Liver (tissue), 9 donors: ENCODE data around the gene AFTPH. TPM values are rescaled to one million over a fixed set of nuclear protein-coding genes. Genes with fewer than 3 reads are reported as not detected.

Experiments used
- DNase-seq: peaks from one replicate; pipeline ENCODE4 v3.0.0-alpha.2; 2017; ENCODE audit warnings: low spot score
- H3K27ac ChIP-seq, 2 donors: one replicate each; pipeline ENCODE4 v1.7.0; 2013; ENCODE audit warnings: inconsistent platforms in 2 of 2, low read length in 2 of 2, control low read depth in 1 of 2, low read depth in 1 of 2, mild to moderate bottlenecking in 1 of 2
- H3K27me3 ChIP-seq, 4 donors: one replicate each; pipeline versions ENCODE4 v1.6.1 to v1.7.0; 2013; ENCODE audit warnings: low read length in 3 of 4, inconsistent platforms in 1 of 4, mild to moderate bottlenecking in 1 of 4, moderate library complexity in 1 of 4; ENCODE audit not compliant: control insufficient read depth in 4 of 4, insufficient read depth in 4 of 4
- H3K36me3 ChIP-seq, 4 donors: one replicate each; pipeline versions ENCODE4 v1.6.1 to v1.7.0; 2013; ENCODE audit warnings: low read length in 3 of 4, mild to moderate bottlenecking in 3 of 4, low read depth in 1 of 4, moderate library complexity in 1 of 4; ENCODE audit not compliant: control insufficient read depth in 4 of 4, insufficient read depth in 3 of 4
- H3K4me1 ChIP-seq, 4 donors: one replicate each; pipeline versions ENCODE4 v1.6.1 to v1.7.0; 2013; ENCODE audit warnings: low read length in 3 of 4, mild to moderate bottlenecking in 3 of 4, moderate library complexity in 1 of 4; ENCODE audit not compliant: control insufficient read depth in 4 of 4, insufficient read depth in 4 of 4
- H3K4me3 ChIP-seq, 3 donors: one replicate each; pipeline versions ENCODE4 v1.6.1 to v1.7.0; 2013; ENCODE audit warnings: low read length in 3 of 3, control low read depth in 1 of 3, low read depth in 1 of 3, mild to moderate bottlenecking in 1 of 3
- H3K9ac ChIP-seq, 2 donors: one replicate each; pipeline ENCODE4 v1.7.0; 2013; ENCODE audit warnings: low read length in 2 of 2, mild to moderate bottlenecking in 2 of 2, moderate library complexity in 2 of 2, control low read depth in 1 of 2, low read depth in 1 of 2
- H3K9me3 ChIP-seq, 4 donors: one replicate each; pipeline versions ENCODE4 v1.6.1 to v1.7.0; 2013; ENCODE audit warnings: low read length in 3 of 4; ENCODE audit not compliant: control insufficient read depth in 4 of 4
- EGR1 ChIP-seq, 2 donors: IDR thresholded peaks; 2 replicates each; pipeline ENCODE4 v1.6.1; 2016 to 2018; ENCODE audit warnings: antibody characterized with exemption in 2 of 2, low read depth in 2 of 2
- FOXA1 ChIP-seq: IDR thresholded peaks from 2 replicates; pipeline ENCODE4 v1.6.1; 2016; ENCODE audit warnings: antibody characterized with exemption
- FOXA2 ChIP-seq: IDR thresholded peaks from 2 replicates; pipeline ENCODE4 v1.6.1; 2016; ENCODE audit warnings: antibody characterized with exemption
- GABPA ChIP-seq, 2 donors: IDR thresholded peaks in 1 of 2; conservative IDR thresholded peaks in 1 of 2; 2 replicates each; pipeline ENCODE4 v1.6.1; 2016; ENCODE audit warnings: antibody characterized with exemption in 2 of 2, mild to moderate bottlenecking in 1 of 2, moderate library complexity in 1 of 2
- HNF4A ChIP-seq, 2 donors: conservative IDR thresholded peaks; 2 replicates each; pipeline ENCODE4 v1.6.1; 2016; ENCODE audit warnings: antibody characterized with exemption in 2 of 2, mild to moderate bottlenecking in 2 of 2
- HNF4G ChIP-seq: IDR thresholded peaks from 2 replicates; pipeline ENCODE4 v1.6.1; 2016; ENCODE audit warnings: antibody characterized with exemption
- JUND ChIP-seq, 2 donors: IDR thresholded peaks; 2 replicates each; pipeline ENCODE4 v1.6.1; 2016; ENCODE audit warnings: antibody characterized with exemption in 2 of 2
- NR2F2 ChIP-seq: IDR thresholded peaks from 2 replicates; pipeline ENCODE4 v1.6.1; 2016; ENCODE audit warnings: antibody characterized with exemption
- RAD21 ChIP-seq, 2 donors: IDR thresholded peaks; 2 replicates each; pipeline ENCODE4 v1.6.1; 2016; ENCODE audit warnings: antibody characterized with exemption in 2 of 2, mild to moderate bottlenecking in 2 of 2
- RXRA ChIP-seq, 2 donors: IDR thresholded peaks; 2 replicates each; pipeline ENCODE4 v1.6.1; 2017 to 2018; ENCODE audit warnings: antibody characterized with exemption in 2 of 2, mild to moderate bottlenecking in 1 of 2
- SP1 ChIP-seq: IDR thresholded peaks from 2 replicates; pipeline ENCODE4 v1.6.1; 2018; ENCODE audit warnings: antibody characterized with exemption, mild to moderate bottlenecking
- TAF1 ChIP-seq: conservative IDR thresholded peaks from 2 replicates; pipeline ENCODE4 v1.6.1; 2016; ENCODE audit warnings: antibody characterized with exemption, mild to moderate bottlenecking
- YY1 ChIP-seq: IDR thresholded peaks from 2 replicates; pipeline ENCODE4 v1.6.1; 2016; ENCODE audit warnings: antibody characterized with exemption, mild to moderate bottlenecking
- WGBS: extraction: QIAGEN DNeasy Blood & Tissue Kit; methylation state at CpG from one replicate; pipeline ENCODE4 v1.1.7; 2013; 5-methylcytosine and 5-hydroxymethylcytosine counted together
- polyA plus RNA-seq, 2 donors: library from polyadenylated mRNA; stranded (reverse) in 1 of 2; unstranded in 1 of 2; fragments of 200-250 nt in 1 of 2; fragments of >200 nt in 1 of 2; fragmentation: Nextera tagmentation in 1 of 2; extraction: Ambion mirVana in 1 of 2; gene quantifications; one replicate each; pipeline versions ENCODE4 v1.2.1 to v1.2.3, GENCODE V29; 2013 to 2015
- total RNA-seq, 2 donors: library from RNA; depleted of rRNA; stranded (reverse); fragments of >200 nt; gene quantifications; one replicate each; pipeline ENCODE4 v1.2.3, GENCODE V29; 2014
- TF ChIP-seq, protein P1 (sequence below): fragments of 150-350 bp; IDR thresholded peaks from 2 replicates; pipeline ENCODE4 v1.5.1; 2017; ENCODE audit warnings: improper control_type of control experiment, low read depth, low read length; ENCODE audit not compliant: missing input control
- TF ChIP-seq, protein P2 (sequence below): IDR thresholded peaks from 2 replicates; pipeline ENCODE4 v1.6.1; 2016; ENCODE audit warnings: antibody characterized with exemption
- TF ChIP-seq, protein P3 (sequence below): IDR thresholded peaks from 2 replicates; pipeline ENCODE4 v1.6.1; 2016; ENCODE audit warnings: antibody characterized with exemption
- TF ChIP-seq, protein P4 (sequence below): IDR thresholded peaks from 2 replicates; pipeline ENCODE4 v1.6.1; 2016; ENCODE audit warnings: antibody characterized with exemption, mild to moderate bottlenecking
- TF ChIP-seq, protein P5 (sequence below): IDR thresholded peaks from 2 replicates; pipeline ENCODE4 v1.6.1; 2016; ENCODE audit warnings: antibody characterized with exemption
- donor health status: healthy.
- donor health status: healthy.
- donor health status: healthy.
- donor health status: healthy.
- donor health status: healthy.

AFTPH gene
- total and polyA plus RNA-seq, 4 donors: 10.5 to 27.9 (median 20.6) TPM

DNA sequence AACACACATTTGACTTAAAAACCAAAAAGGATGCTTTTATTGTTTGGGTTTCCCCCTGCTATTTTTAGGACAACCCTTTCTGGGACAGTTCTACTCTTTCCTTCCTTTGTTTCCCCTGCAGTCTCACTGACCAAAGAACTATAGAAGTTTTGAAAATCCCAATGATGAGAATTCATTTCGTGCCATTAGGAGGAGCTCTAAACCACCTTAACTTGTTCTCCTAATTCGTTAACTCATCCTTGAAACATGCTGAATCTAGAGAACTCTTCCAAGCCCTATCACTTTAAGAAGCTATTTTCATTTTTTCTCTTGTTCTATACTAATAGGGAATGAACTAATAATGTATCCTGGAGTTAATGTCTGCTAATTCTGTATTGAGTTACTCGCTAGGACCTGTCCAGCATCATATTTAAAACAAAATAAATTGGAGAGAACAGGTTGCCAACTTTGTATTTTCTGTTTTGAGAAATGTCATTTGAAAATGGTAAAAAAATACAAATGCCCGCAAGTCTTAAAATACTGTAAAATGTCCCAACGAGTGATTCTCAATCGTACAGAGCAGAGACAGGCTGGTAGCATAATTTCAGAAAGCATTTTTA is 62.9 kb downstream of the AFTPH start:
- 58% methylated on average over 6 of the region's 6 CpGs for WGBS
- DNase-seq: no peak
- Histone ChIP-seq H3K9me3 (no peaks in the 10 kb centered on the region), H3K4me1 (peaks cover 2 to 9% (median 4%) of the 10 kb centered on the region in 4 donors), H3K36me3 (peaks cover 1 to 17% (median 10%) of the 10 kb centered on the region in 4 donors), H3K27ac (no peak overlapping the region), H3K4me3 (no peak overlapping the region), H3K27me3 (no peaks in the 10 kb centered on the region), H3K9ac (no peak overlapping the region)
- TF ChIP-seq RAD21 (IDR thresholded peaks at IDR 0.05) (peak; percentile 88 to 90), SP1 (no peak)
- TF ChIP-seq, protein P1, sequence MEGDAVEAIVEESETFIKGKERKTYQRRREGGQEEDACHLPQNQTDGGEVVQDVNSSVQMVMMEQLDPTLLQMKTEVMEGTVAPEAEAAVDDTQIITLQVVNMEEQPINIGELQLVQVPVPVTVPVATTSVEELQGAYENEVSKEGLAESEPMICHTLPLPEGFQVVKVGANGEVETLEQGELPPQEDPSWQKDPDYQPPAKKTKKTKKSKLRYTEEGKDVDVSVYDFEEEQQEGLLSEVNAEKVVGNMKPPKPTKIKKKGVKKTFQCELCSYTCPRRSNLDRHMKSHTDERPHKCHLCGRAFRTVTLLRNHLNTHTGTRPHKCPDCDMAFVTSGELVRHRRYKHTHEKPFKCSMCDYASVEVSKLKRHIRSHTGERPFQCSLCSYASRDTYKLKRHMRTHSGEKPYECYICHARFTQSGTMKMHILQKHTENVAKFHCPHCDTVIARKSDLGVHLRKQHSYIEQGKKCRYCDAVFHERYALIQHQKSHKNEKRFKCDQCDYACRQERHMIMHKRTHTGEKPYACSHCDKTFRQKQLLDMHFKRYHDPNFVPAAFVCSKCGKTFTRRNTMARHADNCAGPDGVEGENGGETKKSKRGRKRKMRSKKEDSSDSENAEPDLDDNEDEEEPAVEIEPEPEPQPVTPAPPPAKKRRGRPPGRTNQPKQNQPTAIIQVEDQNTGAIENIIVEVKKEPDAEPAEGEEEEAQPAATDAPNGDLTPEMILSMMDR: peak; percentile 62

DNA sequence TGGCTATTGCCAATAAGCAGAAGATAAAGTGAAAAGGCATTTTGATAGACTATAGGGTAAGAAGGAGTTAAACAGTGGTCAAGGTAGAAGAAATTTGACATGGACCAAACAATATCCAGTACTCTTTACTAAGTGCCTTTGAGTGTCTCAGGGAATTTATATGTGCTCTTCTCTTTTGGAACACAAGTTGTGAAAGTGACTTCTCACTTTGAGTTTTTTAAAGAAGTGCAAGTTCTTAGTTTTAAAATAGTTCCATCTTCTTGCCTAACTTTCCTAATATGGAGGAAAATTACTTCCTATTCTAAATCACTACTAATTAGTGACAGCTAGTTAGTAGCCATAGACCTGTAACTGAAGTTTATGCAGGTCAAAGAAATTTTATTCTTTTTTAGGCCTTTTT is 63.4 kb downstream of the AFTPH start:
- Histone ChIP-seq H3K9me3 (no peaks in the 10 kb centered on the region), H3K9ac (no peak overlapping the region), H3K4me3 (no peak overlapping the region), H3K27ac (no peak overlapping the region), H3K4me1 (peaks cover under 1 to 3% (median 2%) of the 10 kb centered on the region in 4 donors), H3K27me3 (no peaks in the 10 kb centered on the region), H3K36me3 (peaks cover 1 to 18% (median 10%) of the 10 kb centered on the region in 4 donors)
- TF ChIP-seq NR2F2 (no peak), TAF1 (no peak), HNF4A (conservative IDR thresholded peaks at IDR 0.05) (no peak), FOXA1 (no peak), FOXA2 (no peak), SP1 (no peak), EGR1 (IDR thresholded peaks at IDR 0.05; ENCODE audit: low read depth in 2 of 2) (no peak), HNF4G (no peak), RAD21 (IDR thresholded peaks at IDR 0.05) (no peak), RXRA (IDR thresholded peaks at IDR 0.05) (no peak), JUND (IDR thresholded peaks at IDR 0.05) (no peak), YY1 (no peak), GABPA (IDR thresholded peaks at IDR 0.05 in 1 of 2, conservative IDR thresholded peaks at IDR 0.05 in 1 of 2) (no peak)
- TF ChIP-seq, protein P2, sequence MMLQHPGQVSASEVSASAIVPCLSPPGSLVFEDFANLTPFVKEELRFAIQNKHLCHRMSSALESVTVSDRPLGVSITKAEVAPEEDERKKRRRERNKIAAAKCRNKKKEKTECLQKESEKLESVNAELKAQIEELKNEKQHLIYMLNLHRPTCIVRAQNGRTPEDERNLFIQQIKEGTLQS: no peak
- TF ChIP-seq, protein P1: no peak
- TF ChIP-seq, protein P3, sequence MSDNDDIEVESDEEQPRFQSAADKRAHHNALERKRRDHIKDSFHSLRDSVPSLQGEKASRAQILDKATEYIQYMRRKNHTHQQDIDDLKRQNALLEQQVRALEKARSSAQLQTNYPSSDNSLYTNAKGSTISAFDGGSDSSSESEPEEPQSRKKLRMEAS: no peak
- TF ChIP-seq, protein P4, sequence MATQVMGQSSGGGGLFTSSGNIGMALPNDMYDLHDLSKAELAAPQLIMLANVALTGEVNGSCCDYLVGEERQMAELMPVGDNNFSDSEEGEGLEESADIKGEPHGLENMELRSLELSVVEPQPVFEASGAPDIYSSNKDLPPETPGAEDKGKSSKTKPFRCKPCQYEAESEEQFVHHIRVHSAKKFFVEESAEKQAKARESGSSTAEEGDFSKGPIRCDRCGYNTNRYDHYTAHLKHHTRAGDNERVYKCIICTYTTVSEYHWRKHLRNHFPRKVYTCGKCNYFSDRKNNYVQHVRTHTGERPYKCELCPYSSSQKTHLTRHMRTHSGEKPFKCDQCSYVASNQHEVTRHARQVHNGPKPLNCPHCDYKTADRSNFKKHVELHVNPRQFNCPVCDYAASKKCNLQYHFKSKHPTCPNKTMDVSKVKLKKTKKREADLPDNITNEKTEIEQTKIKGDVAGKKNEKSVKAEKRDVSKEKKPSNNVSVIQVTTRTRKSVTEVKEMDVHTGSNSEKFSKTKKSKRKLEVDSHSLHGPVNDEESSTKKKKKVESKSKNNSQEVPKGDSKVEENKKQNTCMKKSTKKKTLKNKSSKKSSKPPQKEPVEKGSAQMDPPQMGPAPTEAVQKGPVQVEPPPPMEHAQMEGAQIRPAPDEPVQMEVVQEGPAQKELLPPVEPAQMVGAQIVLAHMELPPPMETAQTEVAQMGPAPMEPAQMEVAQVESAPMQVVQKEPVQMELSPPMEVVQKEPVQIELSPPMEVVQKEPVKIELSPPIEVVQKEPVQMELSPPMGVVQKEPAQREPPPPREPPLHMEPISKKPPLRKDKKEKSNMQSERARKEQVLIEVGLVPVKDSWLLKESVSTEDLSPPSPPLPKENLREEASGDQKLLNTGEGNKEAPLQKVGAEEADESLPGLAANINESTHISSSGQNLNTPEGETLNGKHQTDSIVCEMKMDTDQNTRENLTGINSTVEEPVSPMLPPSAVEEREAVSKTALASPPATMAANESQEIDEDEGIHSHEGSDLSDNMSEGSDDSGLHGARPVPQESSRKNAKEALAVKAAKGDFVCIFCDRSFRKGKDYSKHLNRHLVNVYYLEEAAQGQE: no peak
- TF ChIP-seq, protein P5, sequence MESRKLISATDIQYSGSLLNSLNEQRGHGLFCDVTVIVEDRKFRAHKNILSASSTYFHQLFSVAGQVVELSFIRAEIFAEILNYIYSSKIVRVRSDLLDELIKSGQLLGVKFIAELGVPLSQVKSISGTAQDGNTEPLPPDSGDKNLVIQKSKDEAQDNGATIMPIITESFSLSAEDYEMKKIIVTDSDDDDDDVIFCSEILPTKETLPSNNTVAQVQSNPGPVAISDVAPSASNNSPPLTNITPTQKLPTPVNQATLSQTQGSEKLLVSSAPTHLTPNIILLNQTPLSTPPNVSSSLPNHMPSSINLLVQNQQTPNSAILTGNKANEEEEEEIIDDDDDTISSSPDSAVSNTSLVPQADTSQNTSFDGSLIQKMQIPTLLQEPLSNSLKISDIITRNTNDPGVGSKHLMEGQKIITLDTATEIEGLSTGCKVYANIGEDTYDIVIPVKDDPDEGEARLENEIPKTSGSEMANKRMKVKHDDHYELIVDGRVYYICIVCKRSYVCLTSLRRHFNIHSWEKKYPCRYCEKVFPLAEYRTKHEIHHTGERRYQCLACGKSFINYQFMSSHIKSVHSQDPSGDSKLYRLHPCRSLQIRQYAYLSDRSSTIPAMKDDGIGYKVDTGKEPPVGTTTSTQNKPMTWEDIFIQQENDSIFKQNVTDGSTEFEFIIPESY: no peak
- no peak for DNase-seq
